Measurements from ENCODE around the gene ACTN2.

GRCh38 chr1:236710328-236710892 lies 24.1 kb downstream of the ACTN2 start:
- no peak for TF ChIP-seq CTCF (IDR thresholded peaks at IDR 0.05)
- no peak for TF ChIP-seq EZH2 (IDR thresholded peaks at IDR 0.05)
- TF ChIP-seq EZH2phosphoT487 (IDR thresholded peaks at IDR 0.05): no peak

Data from neural progenitor cell (in vitro differentiated cells).